ENCODE measurements around the gene CRYBA2. TPM values are rescaled to one million over a fixed set of nuclear protein-coding genes. Genes with fewer than 3 reads are reported as not detected.

CRYBA2 gene
- total RNA-seq, 1 experiment from 2014 or later: not detected

DNA sequence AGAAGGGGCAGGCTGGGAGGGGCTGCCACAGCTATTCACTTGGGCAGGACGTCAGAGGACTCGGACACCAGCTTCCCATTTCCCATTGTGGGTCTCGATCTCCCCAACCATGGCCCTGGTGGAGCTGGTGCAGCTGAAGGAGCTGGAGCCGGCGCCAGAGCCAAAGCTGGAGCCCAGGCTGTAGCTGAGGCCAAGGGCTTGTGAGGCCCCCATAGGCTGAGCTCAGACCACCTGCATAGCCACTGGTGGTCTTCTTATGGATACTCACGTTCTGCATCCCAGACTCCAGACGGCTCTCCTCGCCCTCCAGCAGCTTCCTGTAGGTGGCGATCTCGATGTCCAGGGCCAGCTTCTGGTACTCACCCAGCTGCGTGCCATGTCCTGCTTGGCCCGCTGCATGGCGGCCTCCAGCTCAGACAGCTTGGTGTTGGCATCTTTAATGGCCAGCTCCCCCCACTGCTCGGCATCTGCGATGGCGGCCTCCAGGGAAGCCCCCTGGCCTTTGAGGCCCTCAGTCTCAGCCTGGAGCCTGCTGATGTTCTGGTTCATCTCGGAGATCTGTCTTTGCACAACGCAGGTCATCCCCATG lies 39.8 kb downstream of the CRYBA2 start:
- no peaks in the 10 kb centered on the region for H3K9me3 Mint-ChIP-seq (ENCODE audit: unreplicated experiment)
- intact Hi-C loops (cut with micrococcal nuclease): no loop called here
- BruUV-seq (replicated peaks): no TSS peak
- TF ChIP-seq, protein P1, sequence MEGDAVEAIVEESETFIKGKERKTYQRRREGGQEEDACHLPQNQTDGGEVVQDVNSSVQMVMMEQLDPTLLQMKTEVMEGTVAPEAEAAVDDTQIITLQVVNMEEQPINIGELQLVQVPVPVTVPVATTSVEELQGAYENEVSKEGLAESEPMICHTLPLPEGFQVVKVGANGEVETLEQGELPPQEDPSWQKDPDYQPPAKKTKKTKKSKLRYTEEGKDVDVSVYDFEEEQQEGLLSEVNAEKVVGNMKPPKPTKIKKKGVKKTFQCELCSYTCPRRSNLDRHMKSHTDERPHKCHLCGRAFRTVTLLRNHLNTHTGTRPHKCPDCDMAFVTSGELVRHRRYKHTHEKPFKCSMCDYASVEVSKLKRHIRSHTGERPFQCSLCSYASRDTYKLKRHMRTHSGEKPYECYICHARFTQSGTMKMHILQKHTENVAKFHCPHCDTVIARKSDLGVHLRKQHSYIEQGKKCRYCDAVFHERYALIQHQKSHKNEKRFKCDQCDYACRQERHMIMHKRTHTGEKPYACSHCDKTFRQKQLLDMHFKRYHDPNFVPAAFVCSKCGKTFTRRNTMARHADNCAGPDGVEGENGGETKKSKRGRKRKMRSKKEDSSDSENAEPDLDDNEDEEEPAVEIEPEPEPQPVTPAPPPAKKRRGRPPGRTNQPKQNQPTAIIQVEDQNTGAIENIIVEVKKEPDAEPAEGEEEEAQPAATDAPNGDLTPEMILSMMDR (IDR thresholded peaks at IDR 0.05; ENCODE audit: unreplicated experiment): no peak
- CTCF ChIA-PET: interaction anchor here (1.9 kb wide), 1 partner anchor 76 kb away, joined by 4 read pairs; no protein-coding TSS in a partner anchor
- H3K4me1 Mint-ChIP-seq (ENCODE audit: insufficient read depth, unreplicated experiment): no peaks in the 10 kb centered on the region
- DNase-seq (ENCODE audit: unreplicated experiment): no peak
- POLR2A ChIA-PET: no interaction called here
- no peaks in the 10 kb centered on the region for H3K36me3 Mint-ChIP-seq (ENCODE audit: insufficient read depth, unreplicated experiment)
- no peak overlapping the region for H3K4me3 Mint-ChIP-seq (ENCODE audit: unreplicated experiment)
- H3K27me3 Mint-ChIP-seq (ENCODE audit: insufficient read depth, unreplicated experiment): peaks cover 70% of the 10 kb centered on the region
- H3K27ac Mint-ChIP-seq (ENCODE audit: low read depth, unreplicated experiment): no peak overlapping the region

- H3K36me3 Mint-ChIP-seq (ENCODE audit: insufficient read depth, unreplicated experiment): no peaks in the 10 kb centered on the region
- ChIA-PET POLR2A (no interaction called here), CTCF (interaction anchor here (1.0 to 1.9 kb wide), 3 partner anchors 45 to 169 kb away, joined by 3 to 4 read pairs (median 4); no protein-coding TSS in a partner anchor)
- no peak overlapping the region for H3K4me3 Mint-ChIP-seq (ENCODE audit: unreplicated experiment)
- no peak for DNase-seq (ENCODE audit: unreplicated experiment)
- no TSS peak for BruUV-seq (replicated peaks)
- peaks cover 57% of the 10 kb centered on the region for H3K27me3 Mint-ChIP-seq (ENCODE audit: insufficient read depth, unreplicated experiment)
- intact Hi-C loops (cut with micrococcal nuclease): no loop called here
- H3K27ac Mint-ChIP-seq (ENCODE audit: low read depth, unreplicated experiment): no peak overlapping the region
- H3K9me3 Mint-ChIP-seq (ENCODE audit: unreplicated experiment): no peaks in the 10 kb centered on the region
- TF ChIP-seq, protein P1 (IDR thresholded peaks at IDR 0.05; ENCODE audit: unreplicated experiment): no peak
- H3K4me1 Mint-ChIP-seq (ENCODE audit: insufficient read depth, unreplicated experiment): no peaks in the 10 kb centered on the region
Observed at GRCh38 chr2:218952160-218952559, 41.1 kb downstream of the CRYBA2 start.

DNA sequence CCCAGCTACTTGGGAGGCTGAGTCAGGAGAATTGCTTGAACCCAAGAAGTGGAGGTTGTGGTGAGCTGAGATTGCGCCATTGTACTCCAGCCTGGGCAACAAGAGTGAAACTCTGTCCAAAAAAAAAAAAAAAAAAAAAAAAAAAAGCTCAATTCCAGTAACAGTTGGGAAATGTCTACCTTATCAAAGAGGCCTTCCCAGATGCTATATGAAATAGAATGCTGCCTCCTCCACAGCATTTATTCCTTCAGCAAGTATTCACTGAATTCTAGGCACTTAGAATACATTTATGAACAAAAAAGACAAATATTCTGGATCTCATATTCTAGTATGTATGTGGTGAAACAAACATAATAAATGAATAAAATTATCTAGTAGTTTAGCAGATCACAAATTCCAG lies 46.6 kb downstream of the CRYBA2 start:
- Mint-ChIP-seq H3K4me3 (ENCODE audit: unreplicated experiment) (no peak overlapping the region), H3K4me1 (ENCODE audit: insufficient read depth, unreplicated experiment) (no peaks in the 10 kb centered on the region), H3K27ac (ENCODE audit: low read depth, unreplicated experiment) (no peak overlapping the region), H3K27me3 (ENCODE audit: insufficient read depth, unreplicated experiment) (peaks cover 56% of the 10 kb centered on the region), H3K9me3 (ENCODE audit: unreplicated experiment) (no peaks in the 10 kb centered on the region), H3K36me3 (ENCODE audit: insufficient read depth, unreplicated experiment) (no peaks in the 10 kb centered on the region)
- TF ChIP-seq, protein P1 (IDR thresholded peaks at IDR 0.05; ENCODE audit: unreplicated experiment): no peak
- intact Hi-C loops (cut with micrococcal nuclease): no loop called here
- BruUV-seq (replicated peaks): no TSS peak
- CTCF ChIA-PET: interaction anchor here (0.6 to 0.7 kb wide), 3 partner anchors 35 to 88 kb away, joined by 3 read pairs; no protein-coding TSS in a partner anchor
- no peak for DNase-seq (ENCODE audit: unreplicated experiment)
- POLR2A ChIA-PET: interaction anchor here (0.6 kb wide), 1 partner anchor 19 kb away, joined by 3 read pairs; no protein-coding TSS in a partner anchor

DNA sequence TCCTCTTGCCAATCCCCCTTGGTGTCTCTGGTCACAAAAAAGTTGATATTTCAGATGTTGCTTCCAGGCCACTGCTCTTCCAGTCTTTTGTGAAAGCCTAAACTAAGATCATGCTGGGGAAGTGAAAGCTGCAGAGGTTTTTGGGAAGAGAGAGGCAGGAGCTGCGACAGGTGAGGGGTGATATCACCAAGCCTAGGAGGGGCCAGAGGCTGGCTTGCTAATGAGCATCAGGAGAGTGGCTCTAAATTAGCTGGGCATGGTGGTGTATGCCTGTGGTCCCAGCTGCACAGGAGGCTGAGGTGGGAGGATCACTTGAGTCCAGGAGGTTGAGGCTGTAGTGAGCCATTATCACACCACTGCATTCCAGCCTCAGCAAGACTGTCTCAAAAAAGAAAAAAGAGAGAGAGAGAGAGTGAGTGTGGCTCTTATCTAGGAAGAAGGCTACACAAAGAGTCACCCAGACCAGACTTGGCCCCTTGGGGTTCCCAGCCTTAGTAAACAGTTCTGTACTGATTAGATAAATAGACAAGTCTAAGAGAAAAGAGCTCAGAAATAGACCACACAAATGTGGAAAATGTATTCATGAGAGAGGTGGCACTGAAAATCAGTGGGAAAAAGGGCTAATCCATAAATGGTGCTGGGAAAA lies 48.3 kb downstream of the CRYBA2 start:
- no peak overlapping the region for H3K27ac Mint-ChIP-seq (ENCODE audit: low read depth, unreplicated experiment)
- no peak overlapping the region for H3K4me3 Mint-ChIP-seq (ENCODE audit: unreplicated experiment)
- H3K4me1 Mint-ChIP-seq (ENCODE audit: insufficient read depth, unreplicated experiment): no peaks in the 10 kb centered on the region
- no peaks in the 10 kb centered on the region for H3K36me3 Mint-ChIP-seq (ENCODE audit: insufficient read depth, unreplicated experiment)
- DNase-seq (ENCODE audit: unreplicated experiment): no peak
- TF ChIP-seq, protein P1 (IDR thresholded peaks at IDR 0.05; ENCODE audit: unreplicated experiment): no peak
- BruUV-seq (replicated peaks): no TSS peak
- CTCF ChIA-PET: interaction anchor here (0.6 to 1.0 kb wide), 2 partner anchors 35 to 248 kb away, joined by 3 read pairs; no protein-coding TSS in a partner anchor
- POLR2A ChIA-PET: no interaction called here
- H3K9me3 Mint-ChIP-seq (ENCODE audit: unreplicated experiment): no peaks in the 10 kb centered on the region
- H3K27me3 Mint-ChIP-seq (ENCODE audit: insufficient read depth, unreplicated experiment): peaks cover 56% of the 10 kb centered on the region
- intact Hi-C loops (cut with micrococcal nuclease): no loop called here

Small RNA genes within 50 kb of the gene (microRNA-seq; reads per million reads assigned to microRNA genes)
- 271 reads per million, percentile 78 among the genes with 10 or more reads in this experiment for gene MIR375

Other genes starting within 250 kb of the CRYBA2 start
- 0.12 TPM in 1 of 2 replicates, not detected in the other for gene CYP27A1, start 211.3 kb downstream of the CRYBA2 start, total RNA-seq (2022)
- not detected in 2 replicates for gene PRKAG3, start 161.6 kb downstream of the CRYBA2 start, total RNA-seq (2022)
- gene WNT6, start 133.6 kb downstream of the CRYBA2 start, total RNA-seq (2022): not detected in 2 replicates
- 0.44 TPM in 1 of 2 replicates, not detected in the other for gene WNT10A, start 112.6 kb downstream of the CRYBA2 start, total RNA-seq (2022)
- not detected in 2 replicates for gene CDK5R2, start 33.8 kb downstream of the CRYBA2 start, total RNA-seq (2022)
- not detected in 2 replicates for gene FEV, start 8.2 kb downstream of the CRYBA2 start, total RNA-seq (2022)
- not detected in 2 replicates for gene CFAP65, start 48.1 kb upstream of the CRYBA2 start, total RNA-seq (2022)
- not detected in 2 replicates for gene IHH, start 67.5 kb upstream of the CRYBA2 start, total RNA-seq (2022)
- gene NHEJ1, start 167.4 kb upstream of the CRYBA2 start, total RNA-seq (2022): 7.5 and 11.5 TPM in 2 replicates
- 1.7 and 2.6 TPM in 2 replicates for gene SLC23A3, start 176.6 kb upstream of the CRYBA2 start, total RNA-seq (2022)
- gene CNPPD1, start 183.5 kb upstream of the CRYBA2 start, total RNA-seq (2022): 33.9 and 39.1 TPM in 2 replicates
- 49.3 and 64.5 TPM in 2 replicates for gene RETREG2, start 184.9 kb upstream of the CRYBA2 start, total RNA-seq (2022)
- 61.0 and 73.1 TPM in 2 replicates for gene ZFAND2B, start 213.4 kb upstream of the CRYBA2 start, total RNA-seq (2022)
- 13.8 and 18.8 TPM in 2 replicates for gene ABCB6, start 225.5 kb upstream of the CRYBA2 start, total RNA-seq (2022)
- gene ATG9A, start 236.2 kb upstream of the CRYBA2 start, total RNA-seq (2022): 52.1 and 60.8 TPM in 2 replicates
- 45.5 and 45.6 TPM in 2 replicates for gene ANKZF1, start 236.4 kb upstream of the CRYBA2 start, total RNA-seq (2022)